Subcutaneous adipose tissue (tissue), 4 donors: ENCODE measurements around the gene ATP8B4. TPM values are rescaled to one million over a fixed set of nuclear protein-coding genes. Genes with fewer than 3 reads are reported as not detected.

Experiments used
- total RNA-seq, 4 donors: library from RNA; depleted of rRNA; stranded (reverse); fragments of >200 nt; gene quantifications; one replicate each; pipeline ENCODE4 v1.1.0, GENCODE V29; 2016
- TF ChIP-seq, protein P1 (sequence below): fragments of 450-650 bp; IDR thresholded peaks from one replicate; pipeline ENCODE4 v1.5.1; 2016; ENCODE audit warnings: low read depth, mild to moderate bottlenecking, control low read depth, antibody characterized with exemption, moderate library complexity

The ATP8B4 gene
- total RNA-seq, 4 donors from 2014 or later = 39.9 to 75.3 (median 65.9) TPM

DNA sequence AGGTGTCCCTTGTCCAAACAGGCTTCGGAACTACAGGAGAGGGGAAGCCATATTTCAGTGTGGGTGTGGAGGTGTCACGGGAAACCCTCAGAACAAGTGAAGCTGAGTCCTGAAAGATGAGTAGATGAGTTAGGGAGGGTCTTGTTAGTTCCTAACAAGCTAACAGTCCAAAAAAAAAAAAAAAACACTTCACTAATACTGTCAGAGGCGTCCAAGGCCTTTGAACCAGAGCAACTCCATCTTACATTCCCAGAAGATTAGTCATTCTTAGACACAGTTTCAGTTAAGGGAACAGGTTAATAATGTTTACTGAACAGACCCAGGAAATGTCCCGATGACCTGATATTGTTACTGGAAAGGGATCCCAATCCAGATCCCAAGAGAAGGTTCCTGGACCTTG, 7.0 kb upstream of the ATP8B4 start:
- TF ChIP-seq, protein P1, sequence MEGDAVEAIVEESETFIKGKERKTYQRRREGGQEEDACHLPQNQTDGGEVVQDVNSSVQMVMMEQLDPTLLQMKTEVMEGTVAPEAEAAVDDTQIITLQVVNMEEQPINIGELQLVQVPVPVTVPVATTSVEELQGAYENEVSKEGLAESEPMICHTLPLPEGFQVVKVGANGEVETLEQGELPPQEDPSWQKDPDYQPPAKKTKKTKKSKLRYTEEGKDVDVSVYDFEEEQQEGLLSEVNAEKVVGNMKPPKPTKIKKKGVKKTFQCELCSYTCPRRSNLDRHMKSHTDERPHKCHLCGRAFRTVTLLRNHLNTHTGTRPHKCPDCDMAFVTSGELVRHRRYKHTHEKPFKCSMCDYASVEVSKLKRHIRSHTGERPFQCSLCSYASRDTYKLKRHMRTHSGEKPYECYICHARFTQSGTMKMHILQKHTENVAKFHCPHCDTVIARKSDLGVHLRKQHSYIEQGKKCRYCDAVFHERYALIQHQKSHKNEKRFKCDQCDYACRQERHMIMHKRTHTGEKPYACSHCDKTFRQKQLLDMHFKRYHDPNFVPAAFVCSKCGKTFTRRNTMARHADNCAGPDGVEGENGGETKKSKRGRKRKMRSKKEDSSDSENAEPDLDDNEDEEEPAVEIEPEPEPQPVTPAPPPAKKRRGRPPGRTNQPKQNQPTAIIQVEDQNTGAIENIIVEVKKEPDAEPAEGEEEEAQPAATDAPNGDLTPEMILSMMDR = no peak

DNA sequence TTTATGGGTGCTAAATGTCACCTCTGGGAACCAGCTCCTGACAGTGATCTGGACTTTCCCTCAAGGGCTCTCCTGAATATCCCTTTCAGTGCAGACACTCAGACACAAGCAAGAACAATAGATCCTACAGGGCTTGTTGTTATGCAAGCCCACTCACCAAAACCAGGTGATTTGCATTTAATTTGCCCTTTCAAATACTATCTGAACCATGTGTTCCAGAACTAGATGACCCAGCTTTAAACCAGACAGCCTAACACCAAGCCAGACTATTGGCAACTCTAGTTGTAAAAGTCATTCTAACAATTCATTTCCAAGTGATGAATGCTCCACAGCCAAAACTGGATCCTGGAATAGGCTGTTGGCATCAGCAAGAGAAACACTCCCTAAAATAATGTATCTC, 5.6 kb upstream of the ATP8B4 start:
- TF ChIP-seq, protein P1 = no peak

- TF ChIP-seq, protein P1 = no peak
These were observed 5.0 kb upstream of the ATP8B4 start for GRCh38 chr15:50123861-50124557.

- TF ChIP-seq, protein P1 = no peak
These were observed 1.7 kb upstream of the ATP8B4 start for GRCh38 chr15:50120729-50121128.

DNA sequence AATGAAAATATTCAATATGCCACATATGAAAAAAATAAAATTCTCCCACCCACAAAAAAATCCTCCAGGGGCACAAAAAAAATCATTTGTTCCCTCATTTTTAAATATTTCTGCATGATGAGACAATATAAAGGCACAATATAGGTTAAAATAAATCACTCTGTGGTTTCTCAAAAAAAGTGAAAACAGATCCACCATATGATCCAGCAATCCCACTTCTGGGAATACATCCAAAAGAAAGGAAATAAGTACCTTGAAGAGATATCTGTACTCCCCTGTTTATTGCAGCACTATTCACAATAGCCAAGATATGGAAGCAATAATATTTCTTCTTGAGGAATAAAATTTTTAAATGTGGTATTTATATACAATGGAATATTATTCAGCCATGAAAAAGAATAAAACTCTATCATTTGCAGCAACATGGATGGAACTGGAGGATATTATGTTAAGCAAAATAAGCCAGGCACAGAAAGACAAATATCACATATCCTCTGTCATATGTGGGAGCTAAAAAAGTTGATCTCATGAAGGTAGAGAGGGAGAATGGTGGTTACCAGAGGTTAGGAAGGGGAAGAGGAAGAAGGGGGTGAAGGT, 1.5 kb downstream of the ATP8B4 start:
- TF ChIP-seq, protein P1 = no peak

DNA sequence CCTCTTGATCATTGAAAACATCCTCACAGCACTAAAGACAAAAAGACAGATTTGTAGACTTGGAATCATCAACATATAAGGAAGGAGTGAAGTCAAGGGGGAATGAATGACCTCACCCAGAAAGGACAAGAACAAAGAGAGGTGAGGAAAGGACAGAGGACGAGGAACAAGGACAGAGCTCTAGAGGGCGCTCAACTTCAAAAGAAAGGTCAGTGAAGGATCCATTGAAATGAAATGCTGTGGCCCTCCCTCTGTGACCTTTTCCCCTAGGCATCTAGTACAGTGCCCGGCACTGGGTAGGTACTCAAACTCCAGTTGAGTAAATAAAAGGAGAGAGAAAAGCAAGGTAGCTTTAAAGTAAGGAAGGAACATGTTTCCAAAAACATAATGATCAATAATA, 2.6 kb downstream of the ATP8B4 start:
- TF ChIP-seq, protein P1 = no peak

DNA sequence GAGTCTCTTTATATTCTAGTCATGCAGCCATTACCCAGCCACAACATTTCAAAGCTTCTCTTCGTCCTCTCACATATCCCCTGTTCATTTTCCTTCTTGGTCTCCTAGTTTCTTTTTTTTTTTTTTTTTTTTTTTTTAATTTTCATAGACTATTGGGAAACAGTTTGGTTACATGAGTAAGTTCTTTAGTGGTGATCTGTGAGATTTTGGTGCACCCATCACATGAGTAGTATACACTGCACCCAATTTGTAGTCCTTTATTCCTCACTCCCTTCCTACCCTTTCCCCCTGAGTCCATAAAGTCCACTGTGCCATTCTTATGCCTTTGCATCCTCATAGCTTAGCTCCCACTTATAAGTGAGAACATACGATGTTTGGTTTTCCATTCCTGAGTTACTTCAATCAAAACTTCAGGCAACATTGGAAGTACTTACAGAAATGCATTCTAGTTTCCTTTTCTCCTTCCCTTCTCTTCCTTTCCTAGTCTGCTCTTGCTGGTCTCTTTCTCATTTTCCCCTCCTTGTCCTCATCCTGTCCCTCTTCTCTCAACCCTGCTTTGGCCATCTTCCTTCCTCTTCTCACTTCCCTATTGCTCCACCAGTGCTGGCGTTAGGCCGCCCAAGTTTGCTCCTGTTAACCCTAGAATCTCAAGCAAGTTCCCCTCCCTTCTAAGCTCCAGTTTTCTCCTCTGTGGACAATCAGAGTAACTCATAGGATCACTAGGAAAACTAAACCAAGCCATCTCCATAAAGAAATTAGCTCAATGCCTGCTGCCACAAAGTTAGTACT, 4.8 kb downstream of the ATP8B4 start:
- TF ChIP-seq, protein P1 = no peak
